ENCODE results near the gene PPM1F. TPM values are rescaled to one million over a fixed set of nuclear protein-coding genes. Genes with fewer than 3 reads are reported as not detected.
A peak's percentile ranks its signal among the peaks of the same experiment; 100 is the strongest.

PPM1F gene
- total RNA-seq, 1 donor from 2014 or later = 23.6 TPM

- no peak for TF ChIP-seq CTCF (IDR thresholded peaks at IDR 0.05; ENCODE audit: insufficient read depth, low read length, poor library complexity, severe bottlenecking)
- H3K27me3 ChIP-seq (ENCODE audit: control insufficient read depth, insufficient read depth, low read length) = no peaks in the 10 kb centered on the region
- no peak for DNase-seq (ENCODE audit: low read depth)
- H3K4me3 ChIP-seq (ENCODE audit: low read depth, low read length) = no peak overlapping the region
- peaks cover 3% of the 10 kb centered on the region for H3K36me3 ChIP-seq (ENCODE audit: control insufficient read depth, insufficient read depth, low read length)
Measured at GRCh38 chr22:21961127-21961867, 8.6 kb upstream of the PPM1F start.

- TF ChIP-seq CTCF (IDR thresholded peaks at IDR 0.05; ENCODE audit: insufficient read depth, low read length, poor library complexity, severe bottlenecking) = no peak
Measured at GRCh38 chr22:21960200-21961126, 7.8 kb upstream of the PPM1F start.

DNA sequence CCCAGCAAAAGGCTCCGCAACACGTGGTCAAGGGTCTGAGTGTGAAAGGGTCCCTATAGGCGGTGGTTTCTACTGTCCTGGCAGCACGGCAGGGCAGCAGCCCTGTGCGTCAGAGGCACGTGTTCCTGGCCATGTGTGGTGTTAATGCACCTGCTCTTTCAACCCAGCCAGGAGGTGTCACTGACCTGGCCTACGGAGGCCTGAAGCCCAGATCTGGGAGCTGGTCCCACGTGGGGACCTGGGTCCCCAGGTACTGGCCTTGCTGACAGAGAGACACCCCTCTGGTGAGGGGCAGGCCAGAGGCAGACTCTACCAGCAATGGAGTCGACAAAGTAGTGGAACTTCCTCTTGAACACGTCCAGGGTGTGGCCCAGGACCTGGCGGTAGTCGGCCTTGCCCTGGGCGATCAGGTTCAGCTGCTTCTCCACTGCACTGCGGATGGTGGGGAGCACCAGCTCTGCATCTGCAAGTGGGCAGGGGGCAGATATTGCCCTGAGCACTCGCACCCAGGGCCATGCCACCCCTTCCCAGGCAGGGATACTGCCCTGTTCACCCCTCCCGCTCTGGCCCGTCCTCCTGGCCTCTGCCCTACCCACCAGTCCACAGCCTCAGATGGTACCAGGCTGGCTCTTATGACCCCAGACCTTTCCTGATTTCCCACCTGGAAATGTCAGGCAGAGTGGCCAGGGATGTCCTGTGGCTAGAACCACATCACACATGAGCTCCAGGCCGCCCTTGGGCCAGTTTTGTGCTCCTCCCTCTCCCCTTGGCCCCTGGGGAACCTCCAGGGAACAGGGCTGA lies 6.8 kb upstream of the PPM1F start:
- no peak for TF ChIP-seq CTCF (IDR thresholded peaks at IDR 0.05; ENCODE audit: insufficient read depth, low read length, poor library complexity, severe bottlenecking)
- Histone ChIP-seq H3K4me3 (ENCODE audit: low read depth, low read length) (no peak overlapping the region), H3K36me3 (ENCODE audit: control insufficient read depth, insufficient read depth, low read length) (peaks cover 3% of the 10 kb centered on the region), H3K27me3 (ENCODE audit: control insufficient read depth, insufficient read depth, low read length) (no peaks in the 10 kb centered on the region)
- DNase-seq (ENCODE audit: low read depth) = no peak

More at GRCh38 chr22:21960200-21961126, 7.8 kb upstream of the PPM1F start:
- DNase-seq (ENCODE audit: low read depth) = no peak
- Histone ChIP-seq H3K4me3 (ENCODE audit: low read depth, low read length) (no peak overlapping the region), H3K36me3 (ENCODE audit: control insufficient read depth, insufficient read depth, low read length) (peaks cover 3% of the 10 kb centered on the region), H3K27me3 (ENCODE audit: control insufficient read depth, insufficient read depth, low read length) (no peaks in the 10 kb centered on the region)

DNA sequence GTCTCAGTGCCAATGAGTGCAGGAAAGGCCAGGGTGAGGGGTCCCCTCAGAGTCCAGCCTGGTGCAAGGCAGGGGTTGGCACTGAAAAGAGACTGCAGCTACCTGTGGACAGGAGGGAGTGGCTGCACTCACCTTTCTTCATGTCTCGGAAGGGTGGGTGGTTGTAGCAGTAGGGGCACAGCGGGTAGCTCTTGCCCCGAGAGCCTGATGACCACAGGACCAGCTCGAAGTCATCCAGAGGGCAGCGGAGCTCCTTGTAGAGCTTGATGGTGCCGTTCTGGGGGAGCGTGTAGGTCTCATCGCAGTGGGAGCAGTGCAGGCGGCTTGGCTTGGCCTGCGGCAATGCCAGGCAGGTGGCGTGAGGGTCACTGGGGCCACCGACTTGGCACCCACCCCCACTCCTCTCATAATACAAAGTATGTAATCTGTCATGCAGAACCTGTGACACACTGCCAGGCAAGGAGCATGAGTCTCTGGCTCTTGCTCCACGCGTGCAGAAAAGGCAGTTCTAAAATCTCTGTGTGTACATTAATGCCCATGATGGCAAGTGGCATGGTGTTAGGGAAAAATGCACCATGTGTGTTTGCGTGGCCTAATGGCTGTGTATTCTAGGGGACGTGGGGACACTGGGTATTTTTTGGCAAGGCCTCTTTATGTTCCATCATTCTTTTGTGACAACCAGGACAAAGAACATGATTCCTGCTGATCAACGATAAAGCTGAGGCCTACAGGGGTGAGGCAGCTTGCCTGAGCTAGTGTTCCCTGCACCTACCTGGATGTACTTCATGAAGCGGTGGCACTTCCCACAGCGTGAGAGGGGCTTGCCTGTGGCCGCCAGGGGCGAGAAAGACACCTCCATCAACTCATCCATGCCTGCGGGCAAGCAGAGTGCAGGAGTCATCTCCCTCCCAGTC lies 6.0 kb upstream of the PPM1F start:
- DNase-seq (ENCODE audit: low read depth) = no peak
- TF ChIP-seq CTCF (IDR thresholded peaks at IDR 0.05; ENCODE audit: insufficient read depth, low read length, poor library complexity, severe bottlenecking) = no peak
- peaks cover 1% of the 10 kb centered on the region for H3K36me3 ChIP-seq (ENCODE audit: control insufficient read depth, insufficient read depth, low read length)
- no peaks in the 10 kb centered on the region for H3K27me3 ChIP-seq (ENCODE audit: control insufficient read depth, insufficient read depth, low read length)
- no peak overlapping the region for H3K4me3 ChIP-seq (ENCODE audit: low read depth, low read length)

DNA sequence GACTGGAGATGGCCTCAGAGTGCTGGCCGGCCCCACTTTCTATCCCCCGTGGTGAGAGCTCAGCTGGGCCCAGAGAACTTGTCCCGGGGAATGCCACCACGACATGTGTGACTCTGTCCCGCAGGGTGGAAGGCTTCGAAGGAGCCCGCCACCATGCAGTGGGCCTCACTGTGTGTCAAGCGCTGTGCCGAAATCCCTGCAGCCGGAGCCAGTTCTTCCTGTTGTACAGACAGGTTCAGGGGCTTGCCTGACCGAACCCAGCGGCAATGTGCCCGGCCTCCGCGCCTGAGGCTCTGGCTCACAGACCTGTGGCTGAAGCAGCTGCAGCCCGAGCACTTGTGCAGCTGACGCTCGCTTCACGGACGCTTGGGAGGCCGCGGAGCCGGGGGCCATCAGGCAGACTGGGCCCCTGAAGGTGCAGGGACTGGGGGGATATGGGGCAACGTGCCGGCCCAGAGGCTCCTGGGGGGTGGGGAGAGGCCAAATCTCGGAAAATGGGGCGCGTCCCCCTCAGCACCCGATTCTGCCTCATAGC lies 650 bp downstream of the PPM1F start:
- DNase-seq (ENCODE audit: low read depth) = no peak
- Histone ChIP-seq H3K36me3 (ENCODE audit: control insufficient read depth, insufficient read depth, low read length) (no peaks in the 10 kb centered on the region), H3K27me3 (ENCODE audit: control insufficient read depth, insufficient read depth, low read length) (no peaks in the 10 kb centered on the region), H3K4me3 (ENCODE audit: low read depth, low read length) (peak overlapping the region; percentile 86)
- no peak for TF ChIP-seq CTCF (IDR thresholded peaks at IDR 0.05; ENCODE audit: insufficient read depth, low read length, poor library complexity, severe bottlenecking)

Measured in kidney epithelial cell (primary cell).